A549 (cell line): ENCODE results near the gene BARX1. TPM values are rescaled to one million over a fixed set of nuclear protein-coding genes. Genes with fewer than 3 reads are reported as not detected.

Experiments
- ATAC-seq, 2 experiments: fragments of 200-7000 bp in 1 of 2; fragments of >200 bp in 1 of 2; cut with Nextera tagmentation in 1 of 2; cut with Tn5 transposase in 1 of 2; 3 replicates each; pipeline versions ENCODE4 v1.8.0 to v1.9.1; 2018 to 2020; ENCODE audit warnings: mild to moderate bottlenecking in 1 of 2, moderate library complexity in 1 of 2
- CTCF ChIA-PET: fragments of 300-600 bp; sonication (Branson Sonifier 250); formaldehyde crosslinking; extraction: SDS; loops from one replicate; lab custom pipeline; 2021; ENCODE audit warnings: antibody characterized with exemption, inconsistent platforms; lab: Yijun Ruan, JAX
- POLR2A ChIA-PET: fragments of 350-600 bp; formaldehyde crosslinking; extraction: SDS; loops from one replicate; lab custom pipeline; 2021; ENCODE audit warnings: antibody characterized with exemption, inconsistent platforms; lab: Yijun Ruan, JAX
- DNase-seq, 2 experiments: peaks; one replicate each; pipeline versions ENCODE4 v3.0.0 to v3.0.0-alpha.2; 2011 to 2016; ENCODE audit warnings: low read depth in 1 of 2, low spot score in 1 of 2
- FAIRE-seq: peaks from 2 replicates; lab custom pipeline; 2011; peaks lifted over from hg19 to GRCh38; lab: Jason Lieb, UNC
- H3K27ac ChIP-seq, 2 experiments: fragments of >200 bp; sonication (Bioruptor Twin); formaldehyde crosslinking; 3 replicates each; pipeline ENCODE4 v1.5.1; 2016 to 2017
- H3K4me1 ChIP-seq: fragments of >200 bp; sonication (Bioruptor Twin); formaldehyde crosslinking; 3 replicates; pipeline ENCODE4 v1.6.1; 2016
- H3K4me2 ChIP-seq: fragments of >200 bp; sonication (Bioruptor Twin); formaldehyde crosslinking; 3 replicates; pipeline ENCODE4 v1.6.1; 2016
- H3K4me3 ChIP-seq: fragments of >200 bp; sonication (Bioruptor Twin); formaldehyde crosslinking; 3 replicates; pipeline ENCODE4 v1.5.1; 2016
- H3K9me3 ChIP-seq: fragments of >200 bp; sonication (Bioruptor Twin); formaldehyde crosslinking; 3 replicates; pipeline ENCODE4 v1.6.1; 2016
- BHLHE40 ChIP-seq: IDR thresholded peaks from 2 replicates; pipeline ENCODE4 v1.6.1; 2012; ENCODE audit warnings: low read depth, low read length, inconsistent platforms
- CBX8 ChIP-seq: fragments of 200-600 bp; sonication (generic); IDR thresholded peaks from 2 replicates; pipeline ENCODE4 v1.6.1; 2016
- CHD2 ChIP-seq: fragments of 150-350 bp; IDR thresholded peaks from 2 replicates; pipeline ENCODE4 v1.6.1; 2014; ENCODE audit warnings: low read length; ENCODE audit not compliant: partially characterized antibody
- EHF ChIP-seq: fragments of 250-450 bp; sonication (Bioruptor Pico); IDR thresholded peaks from 2 replicates; pipeline ENCODE4 v1.5.0; 2020; ENCODE audit warnings: mild to moderate bottlenecking
- EHMT2 ChIP-seq: fragments of 200-600 bp; sonication (generic); IDR thresholded peaks from 2 replicates; pipeline ENCODE4 v1.6.1; 2016; ENCODE audit warnings: antibody characterized with exemption, low read depth, mild to moderate bottlenecking, moderate library complexity
- FOXS1 ChIP-seq: fragments of 250-450 bp; sonication (Bioruptor Pico); IDR thresholded peaks from 2 replicates; pipeline ENCODE4 v1.5.0; 2020; ENCODE audit warnings: mild to moderate bottlenecking, moderate library complexity
- GATA3 ChIP-seq: IDR thresholded peaks from 2 replicates; pipeline ENCODE4 v1.6.1; 2012; ENCODE audit warnings: borderline replicate concordance
- HDAC2 ChIP-seq: fragments of 200-600 bp; sonication (generic); IDR thresholded peaks from 2 replicates; pipeline ENCODE4 v1.6.1; 2016
- HOXA7 ChIP-seq: fragments of 250-450 bp; sonication (Bioruptor Pico); IDR thresholded peaks from 2 replicates; pipeline ENCODE4 v1.5.0; 2020; ENCODE audit warnings: mild to moderate bottlenecking, moderate library complexity
- NPAS2 ChIP-seq: fragments of 250-450 bp; sonication (Bioruptor Pico); IDR thresholded peaks from 2 replicates; pipeline ENCODE4 v1.8.0; 2022; ENCODE audit warnings: mild to moderate bottlenecking, moderate library complexity, borderline replicate concordance
- POLR2A ChIP-seq: IDR thresholded peaks from 2 replicates; pipeline ENCODE4 v1.6.1; 2012; ENCODE audit warnings: mild to moderate bottlenecking, low read length
- POLR2AphosphoS2 ChIP-seq: conservative IDR thresholded peaks from 2 replicates; pipeline ENCODE4 v1.6.1; 2012; ENCODE audit warnings: low read length, improper control_type of control experiment, inconsistent platforms
- RAD21 ChIP-seq, 2 experiments: fragments of >200 bp in 1 of 2; sonication (Bioruptor Twin) in 1 of 2; formaldehyde crosslinking in 1 of 2; IDR thresholded peaks in 1 of 2; conservative IDR thresholded peaks in 1 of 2; 2 replicates in 1 of 2; 3 replicates in 1 of 2; pipeline ENCODE4 v1.6.1; 2012 to 2018; ENCODE audit warnings: inconsistent platforms in 1 of 2
- RARB ChIP-seq: fragments of 250-450 bp; sonication (Bioruptor Pico); IDR thresholded peaks from 2 replicates; pipeline ENCODE4 v1.8.0; 2021; ENCODE audit warnings: mild to moderate bottlenecking, moderate library complexity
- RCOR1 ChIP-seq: fragments of 150-350 bp; IDR thresholded peaks from 2 replicates; pipeline ENCODE4 v1.6.1; 2014; ENCODE audit warnings: antibody characterized with exemption, low read length, low read depth
- TFCP2L1 ChIP-seq: fragments of 250-450 bp; sonication (Bioruptor Pico); IDR thresholded peaks from 2 replicates; pipeline ENCODE4 v1.5.0; 2021; ENCODE audit warnings: mild to moderate bottlenecking
- TP53 ChIP-seq: fragments of 250-450 bp; sonication (Bioruptor Pico); IDR thresholded peaks from 2 replicates; pipeline ENCODE4 v1.5.0; 2021; ENCODE audit warnings: mild to moderate bottlenecking, moderate library complexity
- ZC3H11A ChIP-seq: fragments of 450-650 bp; IDR thresholded peaks from 2 replicates; pipeline ENCODE4 v1.6.1; 2014; ENCODE audit warnings: antibody characterized with exemption, mild to moderate bottlenecking
- WGBS: methylation state at CpG from one replicate; pipeline ENCODE4 v1.1.6; 2017; ENCODE audit errors: missing lambda C conversion rate; 5-methylcytosine and 5-hydroxymethylcytosine counted together
- polyA plus RNA-seq, 4 experiments: library from polyadenylated mRNA; depleted of rRNA in 3 of 4; stranded (reverse); fragments of >200 nt; fragmentation: RNase III in 1 of 4; extraction: RNeasy Plus Mini Kit Qiagen cat#74134 plus additional on column Dnase treatment in 1 of 4; gene quantifications; 2 replicates in 3 of 4; 3 replicates in 1 of 4; pipeline ENCODE4 v1.2.3, GENCODE V29; 2011 to 2017
- TF ChIP-seq, protein P1 (sequence below): fragments of 450-650 bp; IDR thresholded peaks from 2 replicates; pipeline ENCODE4 v1.6.1; 2014; ENCODE audit warnings: antibody characterized with exemption
- TF ChIP-seq, protein P2 (sequence below): IDR thresholded peaks from 2 replicates; pipeline ENCODE4 v1.6.1; 2012

BARX1 gene
- polyA plus RNA-seq, 2 of the 4 experiments (the other 2 are of a cell fraction) = 3.5 to 7.3 TPM

DNA sequence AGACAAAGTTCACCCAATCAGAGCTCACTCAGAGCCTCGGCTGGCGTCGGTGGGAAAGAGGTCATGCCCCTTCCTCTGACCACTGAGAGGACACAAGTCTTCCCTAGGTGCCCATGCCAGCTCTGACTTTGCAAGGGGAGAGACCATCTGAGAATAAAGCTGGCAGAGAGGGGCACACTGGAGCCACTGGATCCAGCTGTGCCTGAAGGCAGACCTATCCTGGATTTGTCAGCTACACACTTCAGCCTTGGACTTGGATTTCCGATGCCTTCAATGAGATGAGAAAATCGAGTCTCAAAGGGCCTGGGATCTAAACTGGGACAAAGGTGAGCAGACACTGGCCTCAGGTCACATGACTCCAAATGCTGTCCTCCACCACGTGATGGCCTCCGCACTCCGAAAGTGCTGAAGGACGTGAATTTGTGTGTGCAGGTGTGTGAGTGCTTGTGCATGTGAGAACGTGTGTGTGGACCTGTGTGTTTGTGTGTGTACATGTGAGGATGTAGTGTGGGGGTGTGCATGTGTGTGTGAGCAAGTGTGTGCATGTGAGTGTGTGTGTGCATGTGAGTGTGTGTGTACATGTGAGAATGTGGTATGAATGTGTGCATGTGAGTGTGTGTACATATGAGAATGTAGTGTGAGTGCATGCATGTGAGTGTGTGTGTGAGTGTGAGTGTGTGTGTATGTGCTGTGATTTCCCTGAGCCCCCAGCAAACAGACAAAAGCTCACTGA, 37.9 kb downstream of the BARX1 start:
- POLR2A ChIA-PET = no interaction called here

DNA sequence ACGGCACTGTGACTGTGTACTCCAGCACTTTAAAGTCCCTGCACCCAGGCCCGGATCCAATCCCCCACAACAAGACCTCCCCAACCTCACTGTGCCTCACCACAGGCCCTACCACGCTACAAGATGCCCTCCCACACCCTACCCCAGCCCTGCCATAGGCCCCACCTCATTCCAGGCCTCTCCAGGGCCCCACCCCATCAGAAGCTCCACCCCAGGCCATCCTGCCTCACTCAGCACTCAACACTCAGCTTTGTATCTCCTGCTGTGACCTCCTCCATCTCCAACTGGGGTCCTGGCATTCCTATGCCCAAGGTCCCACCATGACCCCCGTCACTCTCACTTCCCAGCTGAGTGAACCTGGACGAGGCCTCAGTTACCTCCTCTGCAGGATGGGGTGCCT, 38.8 kb downstream of the BARX1 start:
- POLR2A ChIA-PET = no interaction called here
- Histone ChIP-seq H3K4me1 (no peaks in the 10 kb centered on the region), H3K9me3 (no peaks in the 10 kb centered on the region), H3K4me3 (no peak overlapping the region), H3K27ac (no peak overlapping the region), H3K4me2 (no peak overlapping the region)
- CTCF ChIA-PET = interaction anchor here (0.8 to 1.7 kb wide), 4 partner anchors 16 to 98 kb away, joined by 3 to 4 read pairs (median 4); no protein-coding TSS in a partner anchor
- ATAC-seq = no peak; a peak in 1 of 6 replicates
- 33% methylated on average over 5 of the region's 5 CpGs for WGBS
- no peak for FAIRE-seq
- no peak for DNase-seq
- TF ChIP-seq POLR2AphosphoS2 = no peak
- TF ChIP-seq HOXA7 (CRISPR knock-in tag) = no peak
- TF ChIP-seq, all 56 proteins: peak for 0

More for the DNA sequence above, 37.9 kb downstream of the BARX1 start:
- no peaks in the 10 kb centered on the region for H3K9me3 ChIP-seq
- FAIRE-seq = no peak
- TF ChIP-seq, protein P1, sequence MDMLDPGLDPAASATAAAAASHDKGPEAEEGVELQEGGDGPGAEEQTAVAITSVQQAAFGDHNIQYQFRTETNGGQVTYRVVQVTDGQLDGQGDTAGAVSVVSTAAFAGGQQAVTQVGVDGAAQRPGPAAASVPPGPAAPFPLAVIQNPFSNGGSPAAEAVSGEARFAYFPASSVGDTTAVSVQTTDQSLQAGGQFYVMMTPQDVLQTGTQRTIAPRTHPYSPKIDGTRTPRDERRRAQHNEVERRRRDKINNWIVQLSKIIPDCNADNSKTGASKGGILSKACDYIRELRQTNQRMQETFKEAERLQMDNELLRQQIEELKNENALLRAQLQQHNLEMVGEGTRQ = 0 out of 2 replicates have a peak, but pooled peaks have one; percentile 29
- TF ChIP-seq NPAS2 = no peak
- CTCF ChIA-PET = interaction anchor here (0.8 to 1.2 kb wide), 4 partner anchors 16 to 296 kb away, joined by 3 to 4 read pairs (median 3); no protein-coding TSS in a partner anchor
- H3K4me1 ChIP-seq = no peaks in the 10 kb centered on the region
- H3K4me3 ChIP-seq = no peak overlapping the region
- WGBS = 69% methylated on average over 10 of the region's 10 CpGs
- no peak for ATAC-seq
- no peak for DNase-seq
- no peak overlapping the region for H3K4me2 ChIP-seq
- no peak overlapping the region for H3K27ac ChIP-seq

DNA sequence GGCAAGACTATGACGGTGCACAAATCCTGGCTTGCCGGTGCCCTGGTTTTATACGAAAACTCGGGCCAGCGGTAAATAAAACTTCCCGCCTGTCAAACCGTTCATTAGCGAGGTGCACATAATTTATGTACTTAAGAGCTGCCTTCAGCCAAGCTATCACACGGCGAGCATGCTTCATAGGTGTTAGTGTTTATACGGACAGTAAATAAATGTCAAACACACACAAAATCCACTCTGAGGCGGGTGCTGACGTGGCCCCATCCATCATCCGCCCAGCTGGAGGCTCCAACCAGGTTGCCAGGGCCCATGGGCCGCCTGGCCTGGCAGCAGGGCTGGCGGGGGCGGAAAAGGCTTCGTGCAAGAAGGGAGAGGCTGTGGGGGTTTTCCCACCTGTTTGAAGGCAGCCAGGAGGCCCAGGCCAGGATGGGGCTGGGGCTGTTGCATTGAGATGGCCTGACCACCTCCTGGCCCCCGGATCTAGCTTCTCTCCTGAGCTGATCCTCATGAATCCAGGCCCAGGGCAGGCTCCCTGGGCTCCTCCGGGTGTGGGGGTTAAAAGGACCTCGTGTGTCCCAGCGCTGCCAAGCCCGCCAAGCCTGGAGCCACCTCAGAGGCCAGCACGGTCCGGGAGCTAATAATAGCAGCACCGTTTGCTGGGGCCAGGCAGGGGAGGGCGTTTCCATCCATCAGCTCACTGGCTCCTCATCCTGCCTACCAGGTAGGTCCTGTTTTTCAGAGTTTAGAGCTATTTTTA, 43.2 kb downstream of the BARX1 start:
- no peak for FAIRE-seq
- 69% methylated on average over 26 of the region's 27 CpGs for WGBS
- Histone ChIP-seq H3K4me2 (no peak overlapping the region), H3K4me3 (no peak overlapping the region), H3K9me3 (no peaks in the 10 kb centered on the region), H3K4me1 (no peaks in the 10 kb centered on the region), H3K27ac (no peak overlapping the region)
- no peak for ATAC-seq
- TF ChIP-seq CBX8 (no peak), EHF (CRISPR knock-in tag) (no peak), RCOR1 (no peak), POLR2A (no peak), BHLHE40 (no peak), HDAC2 (no peak), TP53 (CRISPR knock-in tag) (no peak), ZC3H11A (no peak), FOXS1 (CRISPR knock-in tag) (no peak), GATA3 (no peak), RAD21 (conservative IDR thresholded peaks at IDR 0.05 in 1 of 2, IDR thresholded peaks at IDR 0.05 in 1 of 2) (no peak), RARB (no peak), TFCP2L1 (no peak), CHD2 (no peak), HOXA7 (CRISPR knock-in tag) (no peak), EHMT2 (no peak)
- TF ChIP-seq, protein P2, sequence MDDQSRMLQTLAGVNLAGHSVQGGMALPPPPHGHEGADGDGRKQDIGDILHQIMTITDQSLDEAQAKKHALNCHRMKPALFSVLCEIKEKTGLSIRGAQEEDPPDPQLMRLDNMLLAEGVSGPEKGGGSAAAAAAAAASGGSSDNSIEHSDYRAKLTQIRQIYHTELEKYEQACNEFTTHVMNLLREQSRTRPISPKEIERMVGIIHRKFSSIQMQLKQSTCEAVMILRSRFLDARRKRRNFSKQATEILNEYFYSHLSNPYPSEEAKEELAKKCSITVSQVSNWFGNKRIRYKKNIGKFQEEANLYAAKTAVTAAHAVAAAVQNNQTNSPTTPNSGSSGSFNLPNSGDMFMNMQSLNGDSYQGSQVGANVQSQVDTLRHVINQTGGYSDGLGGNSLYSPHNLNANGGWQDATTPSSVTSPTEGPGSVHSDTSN = no peak
- no peak for DNase-seq
- CTCF ChIA-PET = interaction anchor here (0.6 to 1.2 kb wide), 5 partner anchors 10 to 301 kb away, joined by 3 to 4 read pairs (median 3); no protein-coding TSS in a partner anchor
- POLR2A ChIA-PET = no interaction called here
